Kidney (tissue), 22 donors: ENCODE measurements around the gene PHLDB3. TPM values are rescaled to one million over a fixed set of nuclear protein-coding genes. Genes with fewer than 3 reads are reported as not detected.

Source experiments
- DNase-seq, 5 donors: peaks; one replicate each; pipeline ENCODE4 v3.0.0-alpha.2; 2013 to 2020
- FAIRE-seq: peaks from 2 replicates; lab custom pipeline; 2012; peaks lifted over from hg19 to GRCh38; lab: Jason Lieb, UNC
- H3K27ac ChIP-seq, 2 donors: one replicate each; pipeline ENCODE4 v1.7.0; 2013; ENCODE audit warnings: low read depth in 2 of 2, low read length in 2 of 2, inconsistent platforms in 1 of 2
- H3K27me3 ChIP-seq: one replicate; pipeline ENCODE4 v1.7.1; 2013; ENCODE audit warnings: low read length, inconsistent platforms; ENCODE audit not compliant: control insufficient read depth, insufficient read depth
- H3K36me3 ChIP-seq, 3 donors: one replicate each; pipeline versions ENCODE4 v1.7.0 to v1.7.1; 2013; ENCODE audit warnings: low read length in 3 of 3, control low read depth in 1 of 3, inconsistent platforms in 1 of 3; ENCODE audit not compliant: insufficient read depth in 3 of 3, control insufficient read depth in 2 of 3
- H3K4me1 ChIP-seq, 3 donors: one replicate each; pipeline versions ENCODE4 v1.7.0 to v1.7.1; 2013; ENCODE audit warnings: low read length in 3 of 3, inconsistent platforms in 1 of 3, low read depth in 1 of 3; ENCODE audit not compliant: control insufficient read depth in 2 of 3, insufficient read depth in 2 of 3
- H3K4me3 ChIP-seq, 3 donors: one replicate each; pipeline versions ENCODE4 v1.7.0 to v1.8.1; 2013; ENCODE audit warnings: low read length in 3 of 3, control low read depth in 1 of 3, inconsistent platforms in 1 of 3
- H3K9ac ChIP-seq, 3 donors: one replicate each; pipeline versions ENCODE4 v1.7.0 to v1.7.1; 2013; ENCODE audit warnings: low read length in 3 of 3, control low read depth in 1 of 3, inconsistent platforms in 1 of 3
- H3K9me3 ChIP-seq, 3 donors: one replicate each; pipeline versions ENCODE4 v1.7.0 to v1.7.1; 2013; ENCODE audit warnings: low read length in 3 of 3, control low read depth in 1 of 3, inconsistent platforms in 1 of 3; ENCODE audit not compliant: control insufficient read depth in 2 of 3, insufficient read depth in 1 of 3
- intact Hi-C: fragments of 100-400 bp; cut with DNase I; formaldehyde crosslinking; loops from one replicate; pipeline ENCODE4 v1.11.1; 2022
- long read RNA-seq, 10 donors: library from polyadenylated mRNA in 1 of 10; unstranded in 1 of 10; transcript quantifications; one replicate each; pipeline ENCODE4 v2.0.0 and lab custom pipeline, GENCODE V29; 2021 to 2026
- polyA plus RNA-seq: library from polyadenylated mRNA; stranded (reverse); fragments of 350-450 nt; fragmentation: Illumina TruSeq; extraction: RNeasy Lipid Tissue Mini Kit (QIAGEN cat#74804); gene quantifications from one replicate; pipeline ENCODE4 v1.2.3, GENCODE V29; 2014; ENCODE audit warnings: low read depth, low replicate concordance; ENCODE audit not compliant: insufficient read depth
- total RNA-seq: library from RNA; stranded (reverse); fragmentation: NEBNext Ultra II Directional; extraction: Animal tissue kit (Norgen Biotek cat#: 25700); gene quantifications from one replicate; pipeline ENCODE4 v1.2.1, GENCODE V29; 2021
- TF ChIP-seq, protein P1 (sequence below): IDR thresholded peaks from 3 replicates; pipeline ENCODE4 v1.5.1; 2012; ENCODE audit warnings: mild to moderate bottlenecking, moderate library complexity, borderline replicate concordance; ENCODE audit not compliant: insufficient read depth; ENCODE audit errors: extremely low read depth
- donor health status: control.
- donor health status: control.
- donor health status: control.
- donor health status: control.
- donor health status: control.
- donor health status: DM: yes; HTN: yes; CAD: no.
- donor health status: Normal renal cell carcinoma (clear cell type).

Gene PHLDB3
- total RNA-seq, result 10.8 TPM
- 8.2 TPM for polyA plus RNA-seq
- long read RNA-seq, donor 1, result 0 reads
- long read RNA-seq, donor 2, result 0 reads
- long read RNA-seq, donor 3, result 0 reads
- long read RNA-seq, donor 4, partial matches to known transcripts, result 0 of 1 reads
- long read RNA-seq, donor 4, other reads (novel, unspliced or antisense), result 0 of 1 reads
- long read RNA-seq, donor 5, result 0 reads
- long read RNA-seq, donor 6, result 0 reads
- long read RNA-seq, donor 7, partial matches to known transcripts, result 0 of 4 reads
- long read RNA-seq, donor 7, other reads (novel, unspliced or antisense), result 4 of 4 reads
- long read RNA-seq, donor 8, result 0 reads
- long read RNA-seq, donor 9, result 0 reads
- long read RNA-seq, donor 10, partial matches to known transcripts, result 0 of 1 reads
- long read RNA-seq, donor 10, other reads (novel, unspliced or antisense), result 0 of 1 reads

- Histone ChIP-seq H3K36me3 (peaks cover 2 to 8% (median 5%) of the 10 kb centered on the region in 3 donors), H3K9ac (peak within 1 kb of the TSS; percentile 47 to 96 (median 94)), H3K9me3 (no peaks in the 10 kb centered on the region), H3K27me3 (peaks cover 3% of the 10 kb centered on the region), H3K4me1 (peaks cover 0 to 13% (median 3%) of the 10 kb centered on the region in 3 donors), H3K27ac (peak within 1 kb of the TSS; percentile 72 to 90), H3K4me3 (peak within 1 kb of the TSS; percentile 68 to 92 (median 87))
- TF ChIP-seq, protein P1, sequence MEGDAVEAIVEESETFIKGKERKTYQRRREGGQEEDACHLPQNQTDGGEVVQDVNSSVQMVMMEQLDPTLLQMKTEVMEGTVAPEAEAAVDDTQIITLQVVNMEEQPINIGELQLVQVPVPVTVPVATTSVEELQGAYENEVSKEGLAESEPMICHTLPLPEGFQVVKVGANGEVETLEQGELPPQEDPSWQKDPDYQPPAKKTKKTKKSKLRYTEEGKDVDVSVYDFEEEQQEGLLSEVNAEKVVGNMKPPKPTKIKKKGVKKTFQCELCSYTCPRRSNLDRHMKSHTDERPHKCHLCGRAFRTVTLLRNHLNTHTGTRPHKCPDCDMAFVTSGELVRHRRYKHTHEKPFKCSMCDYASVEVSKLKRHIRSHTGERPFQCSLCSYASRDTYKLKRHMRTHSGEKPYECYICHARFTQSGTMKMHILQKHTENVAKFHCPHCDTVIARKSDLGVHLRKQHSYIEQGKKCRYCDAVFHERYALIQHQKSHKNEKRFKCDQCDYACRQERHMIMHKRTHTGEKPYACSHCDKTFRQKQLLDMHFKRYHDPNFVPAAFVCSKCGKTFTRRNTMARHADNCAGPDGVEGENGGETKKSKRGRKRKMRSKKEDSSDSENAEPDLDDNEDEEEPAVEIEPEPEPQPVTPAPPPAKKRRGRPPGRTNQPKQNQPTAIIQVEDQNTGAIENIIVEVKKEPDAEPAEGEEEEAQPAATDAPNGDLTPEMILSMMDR, result no peak
- peak in 4 of 5 donors; percentile 67 to 88 (median 77) for DNase-seq
- intact Hi-C loops, result no loop called here
- FAIRE-seq, result no peak
These were observed at the start of gene PHLDB3 for GRCh38 chr19:43504426-43505185. Gene PHLDB3, minus strand, starts transcription at chr19:43504746. Its CDS starts 628 bp downstream, at chr19:43504118.

DNA sequence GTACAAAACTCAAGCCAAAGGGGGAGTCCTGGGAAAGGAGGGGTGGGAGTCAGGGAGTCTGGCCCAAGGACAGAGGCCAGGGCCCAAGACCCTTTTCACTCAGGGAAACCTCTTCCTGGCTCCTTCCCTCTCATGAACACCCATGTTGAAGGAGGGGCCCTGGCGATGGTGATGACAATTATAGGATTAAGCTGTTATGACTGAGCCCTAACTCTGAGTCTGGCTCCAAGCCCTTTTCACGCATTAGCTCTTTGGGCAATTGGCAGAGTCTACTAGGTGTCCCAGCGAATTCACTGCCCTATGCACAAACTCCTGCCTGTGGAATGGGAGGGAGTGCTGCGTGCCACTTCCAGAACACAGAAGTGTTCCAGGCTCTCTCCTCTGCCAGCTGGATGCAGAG is 49.1 kb upstream of the PHLDB3 start:
- no peak overlapping the region for H3K27ac ChIP-seq
- H3K9me3 ChIP-seq, result no peaks in the 10 kb centered on the region
- no peaks in the 10 kb centered on the region for H3K4me1 ChIP-seq
- H3K4me3 ChIP-seq, result no peak overlapping the region
- DNase-seq, result peak in 1 of 5 donors; percentile 7
- peaks cover 5 to 29% (median 11%) of the 10 kb centered on the region in 3 donors for H3K36me3 ChIP-seq
- no peak for FAIRE-seq
- H3K9ac ChIP-seq, result no peak overlapping the region
- no peaks in the 10 kb centered on the region for H3K27me3 ChIP-seq
- TF ChIP-seq, protein P1, result no peak
- intact Hi-C loops, result no loop called here

GRCh38 chr19:43552616-43553015 is 48.1 kb upstream of the PHLDB3 start:
- Histone ChIP-seq H3K9me3 (no peaks in the 10 kb centered on the region), H3K27ac (no peak overlapping the region), H3K4me1 (no peaks in the 10 kb centered on the region), H3K4me3 (no peak overlapping the region), H3K36me3 (peaks cover 5 to 24% (median 11%) of the 10 kb centered on the region in 3 donors), H3K27me3 (no peaks in the 10 kb centered on the region), H3K9ac (no peak overlapping the region)
- no peak for FAIRE-seq
- TF ChIP-seq, protein P1, result no peak
- peak in 1 of 5 donors; percentile 30 for DNase-seq
- intact Hi-C loops, result no loop called here
